Breast epithelium (tissue), 3 donors: ENCODE results near the gene RLIM.
"Not testable (repeated sequence)": the region's sequence is repeated elsewhere in the genome, so short reads cannot be mapped to it uniquely, and the experiment has no call there.

Source experiments
- POLR2AphosphoS5 ChIP-seq, 3 donors: sonication (generic); formaldehyde crosslinking; IDR thresholded peaks; one replicate each; pipeline ENCODE4 v1.6.1; 2017; ENCODE audit warnings: antibody characterized with exemption in 3 of 3
- TF ChIP-seq, protein P1 (sequence below), 3 donors: fragments of 450-650 bp; IDR thresholded peaks; one replicate each; pipeline ENCODE4 v1.5.1; 2016 to 2017; ENCODE audit warnings: antibody characterized with exemption in 3 of 3, mild to moderate bottlenecking in 3 of 3, moderate library complexity in 3 of 3

DNA sequence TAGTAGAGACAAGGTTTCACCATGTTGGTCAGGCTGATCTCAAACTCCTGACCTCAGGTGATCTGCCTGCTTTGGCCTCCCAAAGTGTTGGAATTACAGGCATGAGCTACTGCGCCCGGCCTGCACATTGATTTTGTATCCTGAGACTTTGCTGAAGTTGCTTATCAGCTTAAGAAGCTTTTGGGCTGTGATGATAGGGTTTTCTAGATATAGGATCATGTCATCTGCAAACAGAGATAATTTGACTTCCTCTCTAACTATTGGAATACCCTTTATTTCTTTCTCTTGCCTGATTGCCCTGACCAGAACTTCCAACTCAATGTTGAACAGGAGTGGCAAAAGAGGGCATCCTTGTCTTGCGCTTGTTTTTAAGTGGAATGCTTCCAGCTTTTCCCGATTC, 40.5 kb upstream of the RLIM start:
- TF ChIP-seq, protein P1, sequence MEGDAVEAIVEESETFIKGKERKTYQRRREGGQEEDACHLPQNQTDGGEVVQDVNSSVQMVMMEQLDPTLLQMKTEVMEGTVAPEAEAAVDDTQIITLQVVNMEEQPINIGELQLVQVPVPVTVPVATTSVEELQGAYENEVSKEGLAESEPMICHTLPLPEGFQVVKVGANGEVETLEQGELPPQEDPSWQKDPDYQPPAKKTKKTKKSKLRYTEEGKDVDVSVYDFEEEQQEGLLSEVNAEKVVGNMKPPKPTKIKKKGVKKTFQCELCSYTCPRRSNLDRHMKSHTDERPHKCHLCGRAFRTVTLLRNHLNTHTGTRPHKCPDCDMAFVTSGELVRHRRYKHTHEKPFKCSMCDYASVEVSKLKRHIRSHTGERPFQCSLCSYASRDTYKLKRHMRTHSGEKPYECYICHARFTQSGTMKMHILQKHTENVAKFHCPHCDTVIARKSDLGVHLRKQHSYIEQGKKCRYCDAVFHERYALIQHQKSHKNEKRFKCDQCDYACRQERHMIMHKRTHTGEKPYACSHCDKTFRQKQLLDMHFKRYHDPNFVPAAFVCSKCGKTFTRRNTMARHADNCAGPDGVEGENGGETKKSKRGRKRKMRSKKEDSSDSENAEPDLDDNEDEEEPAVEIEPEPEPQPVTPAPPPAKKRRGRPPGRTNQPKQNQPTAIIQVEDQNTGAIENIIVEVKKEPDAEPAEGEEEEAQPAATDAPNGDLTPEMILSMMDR (IDR thresholded peaks at IDR 0.05): not testable (repeated sequence)
- TF ChIP-seq POLR2AphosphoS5 (IDR thresholded peaks at IDR 0.05): not testable (repeated sequence)
